ENCODE data around the gene PIK3CG. TPM values are rescaled to one million over a fixed set of nuclear protein-coding genes. Genes with fewer than 3 reads are reported as not detected.
"Not testable (repeated sequence)": the region's sequence is repeated elsewhere in the genome, so short reads cannot be mapped to it uniquely, and the experiment has no call there.

The PIK3CG gene
- total RNA-seq, 4 donors from 2014 or later: 1.4 to 4.0 (median 2.5) TPM

DNA sequence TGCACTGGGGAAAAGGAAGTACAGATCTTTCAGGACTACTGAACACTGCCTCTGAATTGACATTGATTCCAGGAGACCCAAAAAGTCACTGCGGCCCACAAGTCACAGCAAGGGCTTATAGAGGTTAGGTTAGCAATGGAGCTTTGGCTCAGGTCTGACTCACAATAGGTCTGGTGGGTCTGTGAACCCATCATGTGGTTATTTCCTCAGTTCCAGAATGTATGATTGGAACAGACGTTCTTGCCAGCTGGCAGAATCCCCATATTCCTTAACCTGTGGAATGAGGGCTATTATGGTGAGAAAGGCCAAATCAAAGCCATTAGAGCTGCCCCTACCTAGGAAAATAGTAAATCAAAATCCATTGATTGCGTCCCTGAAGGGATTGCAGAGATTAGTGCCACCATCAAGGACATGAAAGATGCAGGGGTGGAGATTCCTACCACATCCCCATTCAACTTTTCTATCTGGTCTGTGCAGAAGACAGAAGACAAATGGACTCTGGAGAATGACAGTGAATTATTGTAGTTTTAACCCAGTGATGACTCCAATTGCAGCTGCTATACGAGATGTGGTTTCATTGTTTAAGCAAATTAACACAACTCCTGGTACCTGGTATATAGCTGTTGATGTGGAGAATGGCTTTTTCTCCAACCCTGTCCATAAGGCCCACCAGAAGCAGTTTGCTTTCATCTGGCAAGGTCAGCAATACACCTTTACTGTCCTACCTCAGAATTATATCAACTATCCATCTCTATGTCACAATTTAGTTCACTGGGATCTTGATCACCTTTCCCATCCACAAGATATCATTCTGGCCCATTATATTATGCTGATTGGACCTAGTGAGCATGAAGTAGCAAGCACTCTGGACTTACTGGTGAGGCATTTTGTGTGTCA lies 44.5 kb upstream of the PIK3CG start:
- 67 to 74% methylated on average over 3 to 4 of the region's 4 CpGs for whole genome bisulfite sequencing, 2 donors (ENCODE audit: low coverage in 1 of 2)

DNA sequence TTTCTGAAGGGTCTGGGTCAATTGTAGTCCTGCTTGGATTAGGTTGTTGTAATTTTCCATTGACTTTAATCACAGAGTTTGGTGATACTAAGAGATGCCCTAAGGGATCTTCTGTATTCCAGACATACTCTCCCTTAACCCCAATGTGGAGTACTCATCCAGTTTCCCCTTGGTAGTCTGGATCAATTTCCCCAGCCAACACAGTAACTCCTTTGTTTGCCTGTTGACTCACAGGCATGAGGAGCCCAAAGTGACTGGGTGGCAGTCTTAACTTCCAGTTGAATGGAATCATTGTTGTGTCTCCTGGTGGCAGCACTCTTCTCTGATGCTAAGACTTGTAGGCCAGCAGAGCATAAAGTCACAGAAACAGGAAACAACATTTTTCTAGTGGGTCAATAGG lies 41.5 kb upstream of the PIK3CG start:
- TF ChIP-seq, protein P1, sequence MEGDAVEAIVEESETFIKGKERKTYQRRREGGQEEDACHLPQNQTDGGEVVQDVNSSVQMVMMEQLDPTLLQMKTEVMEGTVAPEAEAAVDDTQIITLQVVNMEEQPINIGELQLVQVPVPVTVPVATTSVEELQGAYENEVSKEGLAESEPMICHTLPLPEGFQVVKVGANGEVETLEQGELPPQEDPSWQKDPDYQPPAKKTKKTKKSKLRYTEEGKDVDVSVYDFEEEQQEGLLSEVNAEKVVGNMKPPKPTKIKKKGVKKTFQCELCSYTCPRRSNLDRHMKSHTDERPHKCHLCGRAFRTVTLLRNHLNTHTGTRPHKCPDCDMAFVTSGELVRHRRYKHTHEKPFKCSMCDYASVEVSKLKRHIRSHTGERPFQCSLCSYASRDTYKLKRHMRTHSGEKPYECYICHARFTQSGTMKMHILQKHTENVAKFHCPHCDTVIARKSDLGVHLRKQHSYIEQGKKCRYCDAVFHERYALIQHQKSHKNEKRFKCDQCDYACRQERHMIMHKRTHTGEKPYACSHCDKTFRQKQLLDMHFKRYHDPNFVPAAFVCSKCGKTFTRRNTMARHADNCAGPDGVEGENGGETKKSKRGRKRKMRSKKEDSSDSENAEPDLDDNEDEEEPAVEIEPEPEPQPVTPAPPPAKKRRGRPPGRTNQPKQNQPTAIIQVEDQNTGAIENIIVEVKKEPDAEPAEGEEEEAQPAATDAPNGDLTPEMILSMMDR (IDR thresholded peaks at IDR 0.05): no peak
- TF ChIP-seq POLR2AphosphoS5 (IDR thresholded peaks at IDR 0.05) (no peak), EP300 (IDR thresholded peaks at IDR 0.05) (no peak), POLR2A (IDR thresholded peaks at IDR 0.05) (no peak)
- ATAC-seq: no peak
- no peaks in the 10 kb centered on the region for H3K4me1 ChIP-seq
- H3K4me3 ChIP-seq: no peak overlapping the region
- H3K27me3 ChIP-seq: no peaks in the 10 kb centered on the region
- H3K9me3 ChIP-seq: no peaks in the 10 kb centered on the region
- H3K36me3 ChIP-seq: no peaks in the 10 kb centered on the region
- H3K27ac ChIP-seq: no peak overlapping the region

More for the DNA sequence above, 44.5 kb upstream of the PIK3CG start:
- TF ChIP-seq, protein P1 (IDR thresholded peaks at IDR 0.05): no peak
- no peak for TF ChIP-seq POLR2A (IDR thresholded peaks at IDR 0.05)
- no peaks in the 10 kb centered on the region for H3K27me3 ChIP-seq
- H3K27ac ChIP-seq: no peak overlapping the region
- no peaks in the 10 kb centered on the region for H3K36me3 ChIP-seq
- H3K4me3 ChIP-seq: no peak overlapping the region
- ATAC-seq: no peak
- no peaks in the 10 kb centered on the region for H3K9me3 ChIP-seq
- no peaks in the 10 kb centered on the region for H3K4me1 ChIP-seq

DNA sequence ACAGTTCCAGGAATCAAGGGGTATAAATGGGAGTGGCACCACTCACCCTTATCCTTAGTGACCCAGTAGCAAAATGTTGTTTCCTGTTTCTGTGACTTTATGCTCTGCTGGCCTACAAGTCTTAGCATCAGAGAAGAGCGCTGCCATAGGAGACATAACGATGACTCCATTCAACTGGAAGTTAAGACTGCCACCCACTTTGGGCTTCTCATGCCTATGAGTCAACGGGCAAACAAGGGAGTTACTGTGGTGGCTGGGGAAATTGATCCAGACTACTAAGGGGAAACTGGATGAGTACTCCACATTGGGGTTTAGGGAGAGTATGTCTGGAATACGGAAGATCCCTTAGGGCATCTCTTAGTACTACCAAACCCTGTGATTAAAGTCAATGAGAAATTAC lies 40.6 kb upstream of the PIK3CG start:
- no peaks in the 10 kb centered on the region for H3K4me1 ChIP-seq
- TF ChIP-seq, protein P1 (IDR thresholded peaks at IDR 0.05): no peak
- TF ChIP-seq POLR2A (IDR thresholded peaks at IDR 0.05) (no peak), POLR2AphosphoS5 (IDR thresholded peaks at IDR 0.05) (no peak), EP300 (IDR thresholded peaks at IDR 0.05) (no peak)
- WGBS, 2 donors (ENCODE audit: low coverage in 1 of 2): 78 to 100% methylated on average over 1 of the region's 4 CpGs
- H3K4me3 ChIP-seq: no peak overlapping the region
- no peaks in the 10 kb centered on the region for H3K36me3 ChIP-seq
- peaks cover 0 to 5% (median 0%) of the 10 kb centered on the region in 3 donors for H3K9me3 ChIP-seq
- no peak for ATAC-seq
- H3K27ac ChIP-seq: no peak overlapping the region
- no peaks in the 10 kb centered on the region for H3K27me3 ChIP-seq

DNA sequence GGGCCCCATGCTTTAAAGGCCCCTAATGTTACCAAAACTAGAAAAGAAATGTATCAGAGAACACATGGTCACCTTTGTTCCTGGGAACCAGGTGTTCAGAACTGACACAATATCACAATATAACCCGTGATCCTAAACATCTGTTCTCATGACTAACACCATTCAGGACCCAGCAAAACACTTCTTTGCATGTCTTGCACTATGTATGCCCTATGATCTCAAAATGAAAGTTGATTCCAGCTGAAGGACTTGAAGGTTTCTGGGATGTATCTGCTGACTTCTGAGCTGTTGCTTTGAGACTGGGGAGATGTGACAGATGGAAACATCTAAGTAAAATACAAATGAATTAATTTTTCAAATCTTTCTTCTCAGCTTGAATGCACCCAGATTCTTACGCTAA lies 37.5 kb upstream of the PIK3CG start:
- TF ChIP-seq EP300 (IDR thresholded peaks at IDR 0.05) (no peak), POLR2A (IDR thresholded peaks at IDR 0.05) (no peak), POLR2AphosphoS5 (IDR thresholded peaks at IDR 0.05) (no peak)
- TF ChIP-seq, protein P1 (IDR thresholded peaks at IDR 0.05): no peak
- H3K4me3 ChIP-seq: no peak overlapping the region
- no peak overlapping the region for H3K27ac ChIP-seq
- H3K27me3 ChIP-seq: no peaks in the 10 kb centered on the region
- peaks cover 0 to 14% (median 0%) of the 10 kb centered on the region in 3 donors for H3K9me3 ChIP-seq
- H3K36me3 ChIP-seq: no peaks in the 10 kb centered on the region
- 60 to 61% methylated on average over 2 of the region's 2 CpGs for WGBS, 2 donors (ENCODE audit: low coverage in 1 of 2)
- no peaks in the 10 kb centered on the region for H3K4me1 ChIP-seq
- no peak for ATAC-seq

DNA sequence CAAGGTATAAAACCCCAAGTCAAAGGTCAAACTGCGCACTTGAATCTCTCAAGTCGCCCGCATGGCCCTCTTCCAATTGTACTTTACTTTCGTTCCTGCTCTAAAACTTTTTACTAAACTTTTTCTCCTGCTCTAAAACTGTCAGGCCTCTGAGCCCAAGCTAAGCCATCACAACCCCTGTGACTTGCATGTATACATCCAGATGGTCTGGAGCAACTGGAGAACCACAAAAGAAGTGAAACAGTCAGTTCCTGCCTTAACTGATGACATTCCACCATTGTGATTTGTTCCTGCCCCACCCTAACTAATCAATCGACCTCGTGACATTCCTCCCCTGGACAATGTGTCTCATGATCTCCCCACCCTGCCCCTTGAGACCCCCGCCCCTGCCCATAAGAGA lies 35.6 kb upstream of the PIK3CG start:
- no peaks in the 10 kb centered on the region for H3K36me3 ChIP-seq
- no peaks in the 10 kb centered on the region for H3K27me3 ChIP-seq
- WGBS, 2 donors (ENCODE audit: low coverage in 1 of 2): 80 to 92% methylated on average over 2 to 7 of the region's 7 CpGs
- no peak for TF ChIP-seq POLR2A (IDR thresholded peaks at IDR 0.05)
- TF ChIP-seq, protein P1 (IDR thresholded peaks at IDR 0.05): no peak
- no peak for TF ChIP-seq EP300 (IDR thresholded peaks at IDR 0.05)
- TF ChIP-seq POLR2AphosphoS5 (IDR thresholded peaks at IDR 0.05): no peak
- ATAC-seq: no peak
- H3K9me3 ChIP-seq: peaks cover 0 to 14% (median 0%) of the 10 kb centered on the region in 3 donors
- H3K4me1 ChIP-seq: no peaks in the 10 kb centered on the region
- no peak overlapping the region for H3K4me3 ChIP-seq
- no peak overlapping the region for H3K27ac ChIP-seq

DNA sequence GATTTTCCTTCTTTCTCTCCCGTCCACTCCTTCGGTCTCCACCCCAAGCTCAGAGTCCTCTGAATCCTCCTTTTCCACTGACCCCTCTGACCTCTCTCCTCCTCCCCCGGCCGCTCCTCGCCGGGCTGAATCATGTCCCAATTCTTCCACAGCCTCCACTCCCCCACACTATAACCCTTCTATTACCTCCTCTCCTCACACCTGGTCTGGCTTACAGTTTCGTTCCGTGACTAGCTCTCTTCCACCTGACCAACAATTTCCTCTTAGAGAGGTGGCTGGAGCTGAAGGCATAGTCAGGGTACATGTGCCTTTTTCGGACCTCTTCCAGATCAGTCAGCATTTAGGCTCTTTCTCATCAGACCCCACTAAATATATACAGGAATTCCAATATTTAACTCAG lies 34.2 kb upstream of the PIK3CG start:
- peaks cover 0 to 14% (median 0%) of the 10 kb centered on the region in 3 donors for H3K9me3 ChIP-seq

More for the DNA sequence above, 34.2 kb upstream of the PIK3CG start:
- not testable (repeated sequence) for H3K27ac ChIP-seq, H3K36me3 ChIP-seq, H3K4me1 ChIP-seq, H3K27me3 ChIP-seq, ATAC-seq, H3K4me3 ChIP-seq
- WGBS, 2 donors (ENCODE audit: low coverage in 1 of 2): 89 to 97% methylated on average over 5 to 9 of the region's 9 CpGs
